Adrenal gland (tissue), 5 donors: ENCODE measurements around the gene PDE8A.

Experiments used
- POLR2A ChIP-seq, 2 donors: fragments of 450-650 bp; IDR thresholded peaks; one replicate each; pipeline ENCODE4 v1.6.1; 2017; ENCODE audit warnings: antibody characterized with exemption in 2 of 2, mild to moderate bottlenecking in 2 of 2, moderate library complexity in 1 of 2
- TF ChIP-seq, protein P1 (sequence below), 6 experiments: fragments of 450-650 bp in 4 of 6; fragments of 200-600 bp in 2 of 6; sonication (generic) in 1 of 6; IDR thresholded peaks; 1 replicate in 5 of 6; 2 replicates in 1 of 6; pipeline versions ENCODE4 v1.5.1 to v1.8.0; 2016 to 2021; ENCODE audit warnings: antibody characterized with exemption in 6 of 6, mild to moderate bottlenecking in 2 of 6, moderate library complexity in 1 of 6
- donor health status: DM: no; HTN: no; CAD: no.

DNA sequence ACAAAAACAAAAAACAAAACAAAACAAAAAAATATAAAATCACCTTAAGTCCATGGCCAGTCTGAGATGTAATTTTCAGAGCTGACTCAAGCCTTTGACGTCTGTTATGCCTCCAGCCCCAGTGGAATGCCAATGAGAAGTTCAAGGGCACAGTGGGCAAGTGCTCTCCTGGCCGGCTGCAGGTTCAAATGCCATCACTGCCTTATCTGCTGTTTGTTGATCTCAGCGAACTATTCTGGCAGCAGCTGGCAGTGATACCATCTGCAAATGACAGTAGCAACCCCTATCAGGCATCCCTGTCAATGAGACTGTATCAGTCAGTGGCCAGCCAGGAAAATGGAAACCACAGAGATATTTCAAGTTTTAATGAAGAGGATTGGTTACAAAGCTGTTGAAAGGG is 10.8 kb upstream of the PDE8A start:
- no peak for TF ChIP-seq POLR2A (IDR thresholded peaks at IDR 0.05)
- TF ChIP-seq, protein P1, sequence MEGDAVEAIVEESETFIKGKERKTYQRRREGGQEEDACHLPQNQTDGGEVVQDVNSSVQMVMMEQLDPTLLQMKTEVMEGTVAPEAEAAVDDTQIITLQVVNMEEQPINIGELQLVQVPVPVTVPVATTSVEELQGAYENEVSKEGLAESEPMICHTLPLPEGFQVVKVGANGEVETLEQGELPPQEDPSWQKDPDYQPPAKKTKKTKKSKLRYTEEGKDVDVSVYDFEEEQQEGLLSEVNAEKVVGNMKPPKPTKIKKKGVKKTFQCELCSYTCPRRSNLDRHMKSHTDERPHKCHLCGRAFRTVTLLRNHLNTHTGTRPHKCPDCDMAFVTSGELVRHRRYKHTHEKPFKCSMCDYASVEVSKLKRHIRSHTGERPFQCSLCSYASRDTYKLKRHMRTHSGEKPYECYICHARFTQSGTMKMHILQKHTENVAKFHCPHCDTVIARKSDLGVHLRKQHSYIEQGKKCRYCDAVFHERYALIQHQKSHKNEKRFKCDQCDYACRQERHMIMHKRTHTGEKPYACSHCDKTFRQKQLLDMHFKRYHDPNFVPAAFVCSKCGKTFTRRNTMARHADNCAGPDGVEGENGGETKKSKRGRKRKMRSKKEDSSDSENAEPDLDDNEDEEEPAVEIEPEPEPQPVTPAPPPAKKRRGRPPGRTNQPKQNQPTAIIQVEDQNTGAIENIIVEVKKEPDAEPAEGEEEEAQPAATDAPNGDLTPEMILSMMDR (IDR thresholded peaks at IDR 0.05): no peak
